ES-I3 (cell line): Measurements from ENCODE around the gene BBS9.

ENCODE experiments used
- H3K36me3 ChIP-seq: 2 replicates; pipeline ENCODE4 v1.6.1; 2013; ENCODE audit warnings: mild to moderate bottlenecking, low read length, control low read depth, moderate library complexity; ENCODE audit not compliant: insufficient read depth
- H3K4me1 ChIP-seq: 2 replicates; pipeline ENCODE4 v1.6.1; 2013; ENCODE audit warnings: mild to moderate bottlenecking, control low read depth, low read length; ENCODE audit not compliant: insufficient read depth
- H3K9ac ChIP-seq: 2 replicates; pipeline ENCODE4 v1.6.1; 2013; ENCODE audit warnings: low read depth, mild to moderate bottlenecking, low read length, moderate library complexity
- H3K9me3 ChIP-seq: 2 replicates; pipeline ENCODE4 v1.6.1; 2013; ENCODE audit warnings: mild to moderate bottlenecking, low read length, moderate library complexity; ENCODE audit not compliant: control insufficient read depth, insufficient read depth

The BBS9 gene

GRCh38 chr7:33108554-33109004, 20.8 kb upstream of the BBS9 start:
- Histone ChIP-seq H3K9ac (peak overlapping the region; percentile 97), H3K4me1 (no peaks in the 10 kb centered on the region; the same call in 1 of the 2 replicates), H3K9me3 (no peaks in the 10 kb centered on the region), H3K36me3 (no peaks in the 10 kb centered on the region)

- H3K4me1 ChIP-seq = no peaks in the 10 kb centered on the region; the same call in 1 of the 2 replicates
- peak within 1 kb of the TSS; percentile 97 for H3K9ac ChIP-seq
- H3K36me3 ChIP-seq = no peaks in the 10 kb centered on the region
- no peaks in the 10 kb centered on the region for H3K9me3 ChIP-seq
Observed at GRCh38 chr7:33109005-33109757, 20.2 kb upstream of the BBS9 start, which contains the start of gene RP9. TSS of gene RP9 (minus strand) at chr7:33109404. CDS start at chr7:33109372, 32 bp downstream.

GRCh38 chr7:33109758-33110238, 19.6 kb upstream of the BBS9 start:
- Histone ChIP-seq H3K36me3 (no peaks in the 10 kb centered on the region), H3K9me3 (no peaks in the 10 kb centered on the region), H3K4me1 (no peaks in the 10 kb centered on the region; the same call in 1 of the 2 replicates), H3K9ac (peak overlapping the region; percentile 48; the same call in 1 of the 2 replicates)

GRCh38 chr7:33111614-33112013, 17.8 kb upstream of the BBS9 start:
- no peaks in the 10 kb centered on the region for H3K9me3 ChIP-seq
- no peaks in the 10 kb centered on the region for H3K36me3 ChIP-seq
- no peak overlapping the region for H3K9ac ChIP-seq
- H3K4me1 ChIP-seq = no peaks in the 10 kb centered on the region; the same call in 1 of the 2 replicates

GRCh38 chr7:33114976-33115375, 14.4 kb upstream of the BBS9 start:
- H3K9me3 ChIP-seq = no peaks in the 10 kb centered on the region; the same call in 1 of the 2 replicates
- H3K36me3 ChIP-seq = no peaks in the 10 kb centered on the region
- no peak overlapping the region for H3K9ac ChIP-seq
- no peaks in the 10 kb centered on the region for H3K4me1 ChIP-seq

GRCh38 chr7:33118383-33118782, 11.0 kb upstream of the BBS9 start:
- Histone ChIP-seq H3K4me1 (no peaks in the 10 kb centered on the region), H3K36me3 (no peaks in the 10 kb centered on the region), H3K9ac (no peak overlapping the region), H3K9me3 (no peaks in the 10 kb centered on the region; the same call in 1 of the 2 replicates)

GRCh38 chr7:33127085-33127484, 2.3 kb upstream of the BBS9 start:
- H3K36me3 ChIP-seq = no peaks in the 10 kb centered on the region
- H3K9ac ChIP-seq = no peak overlapping the region
- H3K4me1 ChIP-seq = no peaks in the 10 kb centered on the region
- H3K9me3 ChIP-seq = no peaks in the 10 kb centered on the region

- H3K9ac ChIP-seq = peak overlapping the region; percentile 97
- no peaks in the 10 kb centered on the region for H3K9me3 ChIP-seq
- H3K4me1 ChIP-seq = no peaks in the 10 kb centered on the region
- no peaks in the 10 kb centered on the region for H3K36me3 ChIP-seq
Observed at GRCh38 chr7:33128631-33128989, 754 bp upstream of the BBS9 start.

GRCh38 chr7:33129806-33130153, 416 bp downstream of the BBS9 start:
- Histone ChIP-seq H3K4me1 (no peaks in the 10 kb centered on the region), H3K9ac (peak overlapping the region; percentile 97; the same call in 1 of the 2 replicates), H3K9me3 (no peaks in the 10 kb centered on the region), H3K36me3 (no peaks in the 10 kb centered on the region)

- no peaks in the 10 kb centered on the region for H3K4me1 ChIP-seq
- no peaks in the 10 kb centered on the region for H3K9me3 ChIP-seq
- H3K9ac ChIP-seq = peak overlapping the region; percentile 97; the same call in 1 of the 2 replicates
- no peaks in the 10 kb centered on the region for H3K36me3 ChIP-seq
Observed at GRCh38 chr7:33130184-33130583, 820 bp downstream of the BBS9 start.

- Histone ChIP-seq H3K36me3 (no peaks in the 10 kb centered on the region), H3K9me3 (no peaks in the 10 kb centered on the region), H3K4me1 (no peaks in the 10 kb centered on the region), H3K9ac (no peak overlapping the region; the same call in 1 of the 2 replicates)
Observed at GRCh38 chr7:33137103-33137502, 7.7 kb downstream of the BBS9 start.

GRCh38 chr7:33142585-33142984, 13.2 kb downstream of the BBS9 start:
- Histone ChIP-seq H3K4me1 (no peaks in the 10 kb centered on the region), H3K9me3 (no peaks in the 10 kb centered on the region), H3K36me3 (no peaks in the 10 kb centered on the region), H3K9ac (no peak overlapping the region)

- no peak overlapping the region for H3K9ac ChIP-seq
- H3K9me3 ChIP-seq = no peaks in the 10 kb centered on the region
- H3K36me3 ChIP-seq = no peaks in the 10 kb centered on the region
- no peaks in the 10 kb centered on the region for H3K4me1 ChIP-seq
Observed at GRCh38 chr7:33143996-33144718, 14.8 kb downstream of the BBS9 start.

- Histone ChIP-seq H3K9me3 (no peaks in the 10 kb centered on the region), H3K9ac (no peak overlapping the region)
Observed at GRCh38 chr7:33145156-33145555, 15.8 kb downstream of the BBS9 start.

GRCh38 chr7:33152087-33152486, 22.7 kb downstream of the BBS9 start:
- no peaks in the 10 kb centered on the region for H3K9me3 ChIP-seq
- H3K36me3 ChIP-seq = no peaks in the 10 kb centered on the region
- no peak overlapping the region for H3K9ac ChIP-seq
- H3K4me1 ChIP-seq = no peaks in the 10 kb centered on the region

More at GRCh38 chr7:33145156-33145555, 15.8 kb downstream of the BBS9 start:
- H3K4me1 ChIP-seq = no peaks in the 10 kb centered on the region
- no peaks in the 10 kb centered on the region for H3K36me3 ChIP-seq
